H9 (cell line): ENCODE results near the gene FXYD3. TPM values are rescaled to one million over a fixed set of nuclear protein-coding genes. Genes with fewer than 3 reads are reported as not detected.

Source experiments
- DNase-seq: peaks from one replicate; pipeline ENCODE4 v3.0.0-alpha.2; 2017
- H2AFZ ChIP-seq: one replicate; pipeline ENCODE4 v1.6.1; 2013; ENCODE audit warnings: mild to moderate bottlenecking, low read length, control low read depth, moderate library complexity
- H2AK5ac ChIP-seq: 2 replicates; pipeline ENCODE4 v1.6.1; 2013; ENCODE audit warnings: low read length, control low read depth, mixed read lengths; ENCODE audit not compliant: insufficient read length
- H2BK120ac ChIP-seq: one replicate; pipeline ENCODE4 v1.6.1; 2013; ENCODE audit warnings: low read depth, mild to moderate bottlenecking, low read length, control low read depth, inconsistent platforms; ENCODE audit not compliant: poor library complexity, severe bottlenecking
- H2BK12ac ChIP-seq: 2 replicates; pipeline ENCODE4 v1.6.1; 2013; ENCODE audit warnings: low read length, control low read depth, mixed read lengths, low read depth; ENCODE audit not compliant: insufficient read length
- H2BK15ac ChIP-seq: 2 replicates; pipeline ENCODE4 v1.6.1; 2013; ENCODE audit warnings: low read depth, low read length, control low read depth
- H2BK20ac ChIP-seq: one replicate; pipeline ENCODE4 v1.6.1; 2013; ENCODE audit warnings: low read depth, mild to moderate bottlenecking, low read length, control low read depth, inconsistent platforms; ENCODE audit not compliant: poor library complexity, severe bottlenecking
- H2BK5ac ChIP-seq: 2 replicates; pipeline ENCODE4 v1.6.1; 2013; ENCODE audit warnings: low read length, control low read depth, mixed read lengths; ENCODE audit not compliant: insufficient read length
- H3K14ac ChIP-seq: 2 replicates; pipeline ENCODE4 v1.6.1; 2013; ENCODE audit warnings: low read length, control low read depth; ENCODE audit not compliant: insufficient read depth
- H3K18ac ChIP-seq: 2 replicates; pipeline ENCODE4 v1.6.1; 2013; ENCODE audit warnings: low read depth, mild to moderate bottlenecking, mixed read lengths, low read length, control low read depth; ENCODE audit not compliant: insufficient read length
- H3K23ac ChIP-seq: 2 replicates; pipeline ENCODE4 v1.6.1; 2013; ENCODE audit warnings: low read length, control low read depth, mixed read lengths, low read depth; ENCODE audit not compliant: insufficient read length
- H3K23me2 ChIP-seq: 2 replicates; pipeline ENCODE4 v1.6.1; 2013; ENCODE audit warnings: low read depth, mild to moderate bottlenecking, mixed read lengths, low read length, control low read depth; ENCODE audit not compliant: insufficient read length, poor library complexity, severe bottlenecking
- H3K27ac ChIP-seq: 2 replicates; pipeline ENCODE4 v1.5.1; 2013; ENCODE audit warnings: low read length, control low read depth, mixed read lengths, low read depth; ENCODE audit not compliant: insufficient read length
- H3K27me3 ChIP-seq: 2 replicates; pipeline ENCODE4 v1.6.1; 2013; ENCODE audit warnings: low read length, control low read depth, inconsistent platforms; ENCODE audit not compliant: insufficient read depth
- H3K4ac ChIP-seq: 2 replicates; pipeline ENCODE4 v1.6.1; 2013; ENCODE audit warnings: low read depth, mild to moderate bottlenecking, control low read depth, inconsistent platforms, low read length, moderate library complexity
- H3K4me1 ChIP-seq: 2 replicates; pipeline ENCODE4 v1.6.1; 2013; ENCODE audit warnings: low read length, control low read depth, inconsistent platforms; ENCODE audit not compliant: insufficient read depth
- H3K4me2 ChIP-seq: 2 replicates; pipeline ENCODE4 v1.6.1; 2013; ENCODE audit warnings: low read length, control low read depth, mixed read lengths; ENCODE audit not compliant: insufficient read length, insufficient read depth
- H3K56ac ChIP-seq: 2 replicates; pipeline ENCODE4 v1.6.1; 2013; ENCODE audit warnings: low read depth, mild to moderate bottlenecking, mixed read lengths, low read length, control low read depth; ENCODE audit not compliant: insufficient read length
- H3K79me1 ChIP-seq: 2 replicates; pipeline ENCODE4 v1.6.1; 2013; ENCODE audit warnings: low read depth, mild to moderate bottlenecking, moderate library complexity, low read length, control low read depth, inconsistent platforms; ENCODE audit not compliant: insufficient read depth, poor library complexity, severe bottlenecking
- H3K79me2 ChIP-seq: 2 replicates; pipeline ENCODE4 v1.6.1; 2013; ENCODE audit warnings: low read length, control low read depth, inconsistent platforms; ENCODE audit not compliant: insufficient read depth
- H3K9ac ChIP-seq: 2 replicates; pipeline ENCODE4 v1.6.1; 2013; ENCODE audit warnings: low read length, control low read depth, mixed read lengths; ENCODE audit not compliant: insufficient read length; ENCODE audit errors: extremely low read depth
- H3K9me3 ChIP-seq: one replicate; pipeline ENCODE4 v1.6.1; 2013; ENCODE audit warnings: low read depth, low read length, inconsistent platforms; ENCODE audit not compliant: control insufficient read depth
- H3T11ph ChIP-seq: one replicate; pipeline ENCODE4 v1.6.1; 2013; ENCODE audit warnings: mild to moderate bottlenecking, low read length, control low read depth, inconsistent platforms
- H4K20me1 ChIP-seq: one replicate; pipeline ENCODE4 v1.6.1; 2013; ENCODE audit not compliant: control insufficient read depth, insufficient read length, insufficient read depth
- H4K5ac ChIP-seq: 2 replicates; pipeline ENCODE4 v1.6.1; 2013; ENCODE audit warnings: low read depth, mild to moderate bottlenecking, mixed read lengths, low read length, control low read depth; ENCODE audit not compliant: insufficient read length
- H4K8ac ChIP-seq: replicated peaks from 2 replicates; pipeline ENCODE4 v1.6.1; 2013; ENCODE audit warnings: low read length, control low read depth, mixed read lengths, low read depth; ENCODE audit not compliant: insufficient read length
- H4K91ac ChIP-seq: 2 replicates; pipeline ENCODE4 v1.6.1; 2013; ENCODE audit warnings: low read depth, mild to moderate bottlenecking, moderate library complexity, mixed read lengths, low read length, control low read depth; ENCODE audit not compliant: insufficient read length
- H3K27ac Mint-ChIP-seq, 3 experiments: 2 replicates in 2 of 3; 3 replicates in 1 of 3; pipeline ENCODE4 v1.8.0; 2020 to 2021; ENCODE audit warnings: mixed read lengths in 3 of 3, mild to moderate bottlenecking in 1 of 3, moderate library complexity in 1 of 3
- H3K27me3 Mint-ChIP-seq: 2 replicates; pipeline ENCODE4 v1.8.0; 2021; ENCODE audit warnings: low read depth, mild to moderate bottlenecking, moderate library complexity, mixed read lengths
- H3K36me3 Mint-ChIP-seq, 3 experiments: 2 replicates in 2 of 3; 3 replicates in 1 of 3; pipeline ENCODE4 v1.8.0; 2020 to 2021; ENCODE audit warnings: low read depth in 3 of 3, mixed read lengths in 3 of 3; ENCODE audit not compliant: insufficient read depth in 1 of 3
- H3K4me1 Mint-ChIP-seq, 2 experiments: 2 replicates each; pipeline ENCODE4 v1.8.0; 2020; ENCODE audit warnings: mixed read lengths in 2 of 2
- H3K4me3 Mint-ChIP-seq, 2 experiments: 2 replicates in 1 of 2; 3 replicates in 1 of 2; pipeline ENCODE4 v1.8.0; 2020 to 2021; ENCODE audit warnings: mild to moderate bottlenecking in 2 of 2, mixed read lengths in 2 of 2, moderate library complexity in 1 of 2
- H3K9me3 Mint-ChIP-seq, 2 experiments: 2 replicates in 1 of 2; 3 replicates in 1 of 2; pipeline ENCODE4 v1.8.0; 2020; ENCODE audit warnings: mild to moderate bottlenecking in 2 of 2, mixed read lengths in 2 of 2, moderate library complexity in 1 of 2
- CTCF ChIP-seq: fragments of 200-600 bp; sonication (generic); conservative IDR thresholded peaks from 3 replicates; pipeline ENCODE4 v1.8.0; 2021; ENCODE audit warnings: antibody characterized with exemption, mild to moderate bottlenecking
- WGBS: extraction: QIAGEN DNeasy Blood & Tissue Kit; methylation state at CpG from one replicate; pipeline ENCODE4 v1.1.7; 2013; ENCODE audit warnings: missing lambda C conversion rate, low lambda C conversion rate, mixed read lengths; ENCODE audit not compliant: insufficient read length; ENCODE audit errors: extremely low coverage; 5-methylcytosine and 5-hydroxymethylcytosine counted together
- total RNA-seq: library from RNA; stranded (reverse); gene quantifications from 2 replicates; pipeline ENCODE4 v1.2.1, GENCODE V29; 2021

Gene FXYD3
- total RNA-seq, 1 experiment from 2014 or later: 1.5 TPM

GRCh38 chr19:35093430-35093829 lies 22.2 kb upstream of the FXYD3 start:
- no peak overlapping the region for H4K8ac ChIP-seq
- H3T11ph ChIP-seq: no peak overlapping the region
- H2BK12ac ChIP-seq: no peak overlapping the region
- no peaks in the 10 kb centered on the region for H3K9me3 ChIP-seq
- Mint-ChIP-seq H3K9me3 (no peaks in the 10 kb centered on the region), H3K27me3 (peaks cover 3% of the 10 kb centered on the region), H3K4me1 (peaks cover 18 to 24% of the 10 kb centered on the region in 2 experiments), H3K36me3 (no peaks in the 10 kb centered on the region), H3K4me3 (no peak overlapping the region), H3K27ac (no peak overlapping the region)
- H4K20me1 ChIP-seq: no peaks in the 10 kb centered on the region
- H3K23me2 ChIP-seq: no peaks in the 10 kb centered on the region
- no peak overlapping the region for H3K9ac ChIP-seq
- H3K4me2 ChIP-seq: no peak overlapping the region
- H3K14ac ChIP-seq: no peak overlapping the region
- H2AFZ ChIP-seq: no peak overlapping the region
- H3K27ac ChIP-seq: no peak overlapping the region
- H2BK20ac ChIP-seq: no peak overlapping the region
- no peak overlapping the region for H3K56ac ChIP-seq
- no peak overlapping the region for H4K91ac ChIP-seq
- no peak overlapping the region for H3K4ac ChIP-seq
- H2BK5ac ChIP-seq: no peak overlapping the region
- no peak for DNase-seq
- WGBS: no CpG with 5 or more reads among the region's 5 CpGs
- no peak overlapping the region for H4K5ac ChIP-seq
- H3K27me3 ChIP-seq: no peaks in the 10 kb centered on the region
- no peak overlapping the region for H3K23ac ChIP-seq
- H3K79me1 ChIP-seq: no peaks in the 10 kb centered on the region
- TF ChIP-seq CTCF: no peak
- H3K79me2 ChIP-seq: no peaks in the 10 kb centered on the region
- no peaks in the 10 kb centered on the region; the same call in 1 of the 2 replicates for H3K4me1 ChIP-seq
- no peak overlapping the region for H2BK120ac ChIP-seq
- H2BK15ac ChIP-seq: no peak overlapping the region
- H3K18ac ChIP-seq: no peak overlapping the region
- H2AK5ac ChIP-seq: no peak overlapping the region
